MM.1S (cell line): ENCODE results near the gene RBMS3.

ENCODE experiments used
- CTCF ChIP-seq: fragments of 300-600 bp; sonication (generic); IDR thresholded peaks from 2 replicates; pipeline ENCODE4 v1.5.1; 2016; ENCODE audit warnings: antibody characterized with exemption, low read length, mixed read lengths
- EZH2 ChIP-seq: fragments of 300-600 bp; sonication (generic); optimal IDR thresholded peaks from 2 replicates; pipeline ENCODE3; 2017; ENCODE audit warnings: low read depth, mild to moderate bottlenecking, antibody characterized with exemption, low read length, mixed read lengths
- EZH2phosphoT487 ChIP-seq: fragments of 300-600 bp; sonication (generic); IDR thresholded peaks from 2 replicates; pipeline ENCODE4 v1.6.1; 2018; ENCODE audit warnings: antibody characterized with exemption, low read length

- TF ChIP-seq CTCF (no peak), EZH2phosphoT487 (no peak), EZH2 (no peak)
Observed at GRCh38 chr3:29952431-29952830, 671.6 kb downstream of the RBMS3 start.
